Measurements from ENCODE around the gene TMEM134.
"Not testable (repeated sequence)": the region's sequence is repeated elsewhere in the genome, so short reads cannot be mapped to it uniquely, and the experiment has no call there.

Gene TMEM134, protein sequence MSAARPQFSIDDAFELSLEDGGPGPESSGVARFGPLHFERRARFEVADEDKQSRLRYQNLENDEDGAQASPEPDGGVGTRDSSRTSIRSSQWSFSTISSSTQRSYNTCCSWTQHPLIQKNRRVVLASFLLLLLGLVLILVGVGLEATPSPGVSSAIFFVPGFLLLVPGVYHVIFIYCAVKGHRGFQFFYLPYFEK

GRCh38 chr11:67468759-67469507, at the start of gene TMEM134:
TMEM134 (minus strand) TSS chr11:67469251; CDS start chr11:67469192, 59 bp downstream.
- peak; percentile 82 to 96 for DNase-seq (ENCODE audit: low read depth in 1 of 2, low spot score in 1 of 2)
- in situ Hi-C loops (cut with HindIII; ENCODE audit: low pct_unique_long_range_greater_than_20kb, low sequenced_read_pairs) = no loop called here
- TF ChIP-seq JUND (IDR thresholded peaks at IDR 0.05; ENCODE audit: low read depth) = no peak

GRCh38 chr11:67517784-67518552, 48.9 kb upstream of the TMEM134 start:
- no peak for TF ChIP-seq JUND (IDR thresholded peaks at IDR 0.05; ENCODE audit: low read depth)
- in situ Hi-C loops (cut with HindIII; ENCODE audit: low pct_unique_long_range_greater_than_20kb, low sequenced_read_pairs) = no loop called here
- no peak for DNase-seq (ENCODE audit: low read depth in 1 of 2, low spot score in 1 of 2)

DNA sequence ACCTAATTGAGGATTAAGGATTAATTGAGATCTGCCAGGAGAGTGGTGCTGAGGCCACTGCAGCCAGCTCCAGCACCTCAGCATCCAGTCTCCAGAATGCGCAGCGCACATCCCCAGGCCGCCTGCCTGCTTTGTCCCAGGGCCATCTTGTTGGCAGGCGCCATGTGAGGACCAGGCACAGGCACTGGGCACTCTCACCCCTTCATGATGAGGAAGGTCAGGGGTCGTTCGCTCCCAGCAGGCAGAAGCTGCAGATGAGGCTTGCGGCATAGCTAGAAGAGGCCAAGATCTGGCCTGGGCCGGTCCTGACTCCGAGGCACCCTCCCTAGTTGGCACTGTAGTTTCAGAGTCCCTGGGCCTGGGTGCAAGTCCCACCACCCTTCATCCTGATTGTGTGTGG, 47.8 kb upstream of the TMEM134 start:
- no peak for TF ChIP-seq JUND (IDR thresholded peaks at IDR 0.05; ENCODE audit: low read depth)

GRCh38 chr11:67514116-67514515, 45.1 kb upstream of the TMEM134 start:
- no peak for TF ChIP-seq JUND (IDR thresholded peaks at IDR 0.05; ENCODE audit: low read depth)
- in situ Hi-C loops (cut with HindIII; ENCODE audit: low pct_unique_long_range_greater_than_20kb, low sequenced_read_pairs) = no loop called here

More for the DNA sequence above, 47.8 kb upstream of the TMEM134 start:
- DNase-seq (ENCODE audit: low read depth in 1 of 2, low spot score in 1 of 2) = no peak
- in situ Hi-C loops (cut with HindIII; ENCODE audit: low pct_unique_long_range_greater_than_20kb, low sequenced_read_pairs) = no loop called here

GRCh38 chr11:67511558-67511957, 42.5 kb upstream of the TMEM134 start:
- DNase-seq (ENCODE audit: low read depth in 1 of 2, low spot score in 1 of 2); in situ Hi-C loops (cut with HindIII; ENCODE audit: low pct_unique_long_range_greater_than_20kb, low sequenced_read_pairs): not testable (repeated sequence)

More at GRCh38 chr11:67514116-67514515, 45.1 kb upstream of the TMEM134 start:
- DNase-seq (ENCODE audit: low read depth in 1 of 2, low spot score in 1 of 2) = no peak

GRCh38 chr11:67510023-67510345, 40.9 kb upstream of the TMEM134 start:
- in situ Hi-C loops (cut with HindIII; ENCODE audit: low pct_unique_long_range_greater_than_20kb, low sequenced_read_pairs) = no loop called here
- DNase-seq (ENCODE audit: low read depth in 1 of 2, low spot score in 1 of 2) = no peak
- no peak for TF ChIP-seq JUND (IDR thresholded peaks at IDR 0.05; ENCODE audit: low read depth)

- in situ Hi-C loops (cut with HindIII; ENCODE audit: low pct_unique_long_range_greater_than_20kb, low sequenced_read_pairs) = no loop called here
- no peak for TF ChIP-seq JUND (IDR thresholded peaks at IDR 0.05; ENCODE audit: low read depth)
- DNase-seq (ENCODE audit: low read depth in 1 of 2, low spot score in 1 of 2) = peak; percentile 97
These were observed 39.6 kb upstream of the TMEM134 start for GRCh38 chr11:67508486-67509121.

- in situ Hi-C loops (cut with HindIII; ENCODE audit: low pct_unique_long_range_greater_than_20kb, low sequenced_read_pairs) = no loop called here
- DNase-seq (ENCODE audit: low read depth in 1 of 2, low spot score in 1 of 2) = peak; percentile 99 to 100
- TF ChIP-seq JUND (IDR thresholded peaks at IDR 0.05; ENCODE audit: low read depth) = no peak
These were observed 38.9 kb upstream of the TMEM134 start, which contains the start of gene CDK2AP2 for GRCh38 chr11:67507864-67508485. CDK2AP2 (minus strand) TSS chr11:67508162; CDS start chr11:67508082, 80 bp downstream.

DNA sequence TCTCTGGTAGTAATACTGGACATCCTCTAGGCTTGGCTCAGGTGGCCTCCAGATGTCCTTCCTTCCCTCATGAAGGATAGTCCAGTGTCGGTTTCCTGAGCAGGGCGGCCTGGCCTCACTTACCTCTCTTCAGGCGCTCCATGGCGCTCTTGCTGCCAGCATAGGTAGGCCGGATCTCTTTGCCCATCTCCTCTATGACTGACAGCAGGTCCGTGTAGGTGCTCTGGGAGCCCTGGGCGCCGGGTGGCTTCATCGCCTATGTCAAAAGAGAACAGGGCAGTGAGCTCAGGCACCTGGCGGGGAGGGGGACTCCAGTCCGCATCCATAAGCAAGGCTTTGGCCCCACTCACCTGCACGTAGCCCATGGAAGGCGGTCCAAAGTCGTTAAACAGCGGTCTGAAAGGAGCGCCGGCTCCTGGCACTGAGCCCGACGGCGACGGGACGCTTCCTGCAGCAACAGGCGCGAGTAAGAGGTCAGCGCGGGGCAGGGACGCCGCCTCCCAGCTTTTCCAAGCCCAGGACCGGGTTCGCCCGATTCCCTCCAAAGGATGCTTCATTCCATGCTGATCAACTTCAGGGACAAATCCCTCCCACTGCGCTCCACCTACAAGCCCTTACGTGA, 38.3 kb upstream of the TMEM134 start:
- TF ChIP-seq JUND (IDR thresholded peaks at IDR 0.05; ENCODE audit: low read depth) = no peak
- in situ Hi-C loops (cut with HindIII; ENCODE audit: low pct_unique_long_range_greater_than_20kb, low sequenced_read_pairs) = no loop called here
- DNase-seq (ENCODE audit: low read depth in 1 of 2, low spot score in 1 of 2) = peak in 1 of 2 experiments; percentile 70

GRCh38 chr11:67506426-67507051, 37.5 kb upstream of the TMEM134 start:
- TF ChIP-seq JUND (IDR thresholded peaks at IDR 0.05; ENCODE audit: low read depth) = no peak
- DNase-seq (ENCODE audit: low read depth in 1 of 2, low spot score in 1 of 2) = no peak
- in situ Hi-C loops (cut with HindIII; ENCODE audit: low pct_unique_long_range_greater_than_20kb, low sequenced_read_pairs) = no loop called here

- DNase-seq (ENCODE audit: low read depth in 1 of 2, low spot score in 1 of 2) = peak; percentile 94 to 96
- in situ Hi-C loops (cut with HindIII; ENCODE audit: low pct_unique_long_range_greater_than_20kb, low sequenced_read_pairs) = no loop called here
- TF ChIP-seq JUND (IDR thresholded peaks at IDR 0.05; ENCODE audit: low read depth) = no peak
These were observed 36.8 kb upstream of the TMEM134 start for GRCh38 chr11:67505605-67506396.
